SU-DHL-6 (cell line): ENCODE data around the gene RNU1-4.
"Not testable (repeated sequence)": the region's sequence is repeated elsewhere in the genome, so short reads cannot be mapped to it uniquely, and the experiment has no call there.

ENCODE experiments used
- EZH2phosphoT487 ChIP-seq: fragments of 200-600 bp; sonication (generic), shearing (Covaris generic); conservative IDR thresholded peaks from 2 replicates; pipeline ENCODE4 v1.6.1; 2018; ENCODE audit warnings: mild to moderate bottlenecking, antibody characterized with exemption, low read length, moderate library complexity, mixed read lengths
- TF ChIP-seq, protein P1 (sequence below): fragments of 200-600 bp; sonication (generic); IDR thresholded peaks from one replicate; pipeline ENCODE4 v1.5.1; 2017; ENCODE audit warnings: antibody characterized with exemption, mild to moderate bottlenecking, low read length, moderate library complexity; ENCODE audit not compliant: insufficient read depth, poor library complexity, severe bottlenecking

DNA sequence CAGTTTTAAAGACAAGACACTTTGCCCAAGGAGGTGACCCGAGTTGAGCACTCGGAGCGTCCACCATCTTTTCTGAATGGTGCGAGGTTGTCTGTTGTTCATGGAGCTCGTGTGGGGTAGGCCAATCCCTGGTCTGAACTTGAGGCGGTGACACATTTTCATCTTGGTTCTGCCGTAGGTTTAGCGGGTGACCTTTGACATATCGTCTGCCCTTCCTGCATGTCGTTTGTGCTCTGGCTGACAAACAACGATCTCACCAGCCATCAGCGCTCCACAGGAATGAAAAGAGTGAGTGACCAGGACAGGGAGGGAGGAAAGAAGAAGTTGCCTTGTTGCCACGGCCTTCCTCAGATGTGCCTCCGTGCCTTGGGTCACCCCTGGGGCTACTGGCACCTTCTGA, 34.5 kb downstream of the RNU1-4 start:
- TF ChIP-seq, protein P1, sequence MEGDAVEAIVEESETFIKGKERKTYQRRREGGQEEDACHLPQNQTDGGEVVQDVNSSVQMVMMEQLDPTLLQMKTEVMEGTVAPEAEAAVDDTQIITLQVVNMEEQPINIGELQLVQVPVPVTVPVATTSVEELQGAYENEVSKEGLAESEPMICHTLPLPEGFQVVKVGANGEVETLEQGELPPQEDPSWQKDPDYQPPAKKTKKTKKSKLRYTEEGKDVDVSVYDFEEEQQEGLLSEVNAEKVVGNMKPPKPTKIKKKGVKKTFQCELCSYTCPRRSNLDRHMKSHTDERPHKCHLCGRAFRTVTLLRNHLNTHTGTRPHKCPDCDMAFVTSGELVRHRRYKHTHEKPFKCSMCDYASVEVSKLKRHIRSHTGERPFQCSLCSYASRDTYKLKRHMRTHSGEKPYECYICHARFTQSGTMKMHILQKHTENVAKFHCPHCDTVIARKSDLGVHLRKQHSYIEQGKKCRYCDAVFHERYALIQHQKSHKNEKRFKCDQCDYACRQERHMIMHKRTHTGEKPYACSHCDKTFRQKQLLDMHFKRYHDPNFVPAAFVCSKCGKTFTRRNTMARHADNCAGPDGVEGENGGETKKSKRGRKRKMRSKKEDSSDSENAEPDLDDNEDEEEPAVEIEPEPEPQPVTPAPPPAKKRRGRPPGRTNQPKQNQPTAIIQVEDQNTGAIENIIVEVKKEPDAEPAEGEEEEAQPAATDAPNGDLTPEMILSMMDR, result not testable (repeated sequence)
- not testable (repeated sequence) for TF ChIP-seq EZH2phosphoT487
